GM12865 (cell line): Measurements from ENCODE around the gene CDH22.

Experiments
- DNase-seq: peaks from one replicate; pipeline ENCODE4 v3.0.0; 2010; ENCODE audit warnings: low read depth
- H3K4me3 ChIP-seq: 2 replicates; pipeline ENCODE4 v1.5.1; 2011; ENCODE audit warnings: mild to moderate bottlenecking, low read depth, low read length, control low read depth
- CTCF ChIP-seq: IDR thresholded peaks from 2 replicates; pipeline ENCODE4 v1.5.1; 2011; ENCODE audit warnings: low read length, control low read depth, low read depth, inconsistent platforms; ENCODE audit not compliant: insufficient read depth; ENCODE audit errors: missing control alignments

The CDH22 gene

GRCh38 chr20:46353500-46354206 is 45.4 kb upstream of the CDH22 start:
- no peak for DNase-seq
- no peak for TF ChIP-seq CTCF
- H3K4me3 ChIP-seq = no peak overlapping the region

GRCh38 chr20:46352370-46352938 is 44.2 kb upstream of the CDH22 start:
- no peak for DNase-seq
- no peak for TF ChIP-seq CTCF
- no peak overlapping the region for H3K4me3 ChIP-seq

GRCh38 chr20:46351357-46352058 is 43.2 kb upstream of the CDH22 start:
- DNase-seq = peak; percentile 24
- H3K4me3 ChIP-seq = no peak overlapping the region
- TF ChIP-seq CTCF = no peak

GRCh38 chr20:46350986-46351267 is 42.6 kb upstream of the CDH22 start:
- no peak for DNase-seq
- no peak for TF ChIP-seq CTCF
- no peak overlapping the region; the same call in 1 of the 2 replicates for H3K4me3 ChIP-seq

GRCh38 chr20:46350201-46350985 is 42.1 kb upstream of the CDH22 start:
- TF ChIP-seq CTCF = no peak
- H3K4me3 ChIP-seq = no peak overlapping the region; the same call in 1 of the 2 replicates
- DNase-seq = peak; percentile 84

- peak; percentile 51 for DNase-seq
- no peak for TF ChIP-seq CTCF
Observed at GRCh38 chr20:46349742-46350056, 41.4 kb upstream of the CDH22 start.

More at GRCh38 chr20:46349742-46350056, 41.4 kb upstream of the CDH22 start:
- no peak overlapping the region for H3K4me3 ChIP-seq
